ENCODE results near the gene TOM1L2. TPM values are rescaled to one million over a fixed set of nuclear protein-coding genes. Genes with fewer than 3 reads are reported as not detected.

TOM1L2 gene
- total and polyA plus RNA-seq, 2 donors (not counting 1 experiment from before 2014, with no cell fraction given): 33.9 to 35.9 TPM

- Histone ChIP-seq H3K36me3 (ENCODE audit: control insufficient read depth, insufficient read depth, low read length) (peaks cover 2% of the 10 kb centered on the region), H3K27me3 (ENCODE audit: control insufficient read depth, insufficient read depth, low read length) (no peaks in the 10 kb centered on the region), H3K79me2 (ENCODE audit: control insufficient read depth, insufficient read depth, low read length) (no peaks in the 10 kb centered on the region), H3K4me1 (ENCODE audit: control insufficient read depth, extremely low read depth, insufficient read depth, low read length) (peaks cover 19% of the 10 kb centered on the region), H3K9me3 (ENCODE audit: control insufficient read depth, insufficient read depth, low read depth, low read length) (no peaks in the 10 kb centered on the region), H4K20me1 (ENCODE audit: control insufficient read depth, extremely low read depth, insufficient read depth, low read length) (no peaks in the 10 kb centered on the region), H3K27ac (ENCODE audit: insufficient read depth, low read length) (no peak overlapping the region), H3K4me2 (ENCODE audit: extremely low read depth, insufficient read depth, low read length) (no peak overlapping the region), H3K4me3 (replicated peaks in 1 of 4; ENCODE audit: control extremely low read depth in 1 of 4, insufficient read depth in 1 of 4, low read depth in 3 of 4, low read length in 4 of 4) (no peak overlapping the region), H2AFZ (ENCODE audit: low read length) (no peak overlapping the region), H3K9ac (ENCODE audit: insufficient read depth, low read length) (no peak overlapping the region)
- no peak for DNase-seq (ENCODE audit: low read depth in 2 of 2)
- no peak for TF ChIP-seq EZH2 (IDR thresholded peaks at IDR 0.05; ENCODE audit: low read length, missing control alignments)
- TF ChIP-seq CTCF (conservative IDR thresholded peaks at IDR 0.05 in 1 of 2, IDR thresholded peaks at IDR 0.05 in 1 of 2; ENCODE audit: low read depth in 1 of 2, low read length in 2 of 2): no peak
These were observed 102.0 kb downstream of the TOM1L2 start for GRCh38 chr17:17870247-17870646.

- Histone ChIP-seq H2AFZ (ENCODE audit: low read length) (no peak overlapping the region), H3K36me3 (ENCODE audit: control insufficient read depth, insufficient read depth, low read length) (peaks cover 2% of the 10 kb centered on the region), H3K27me3 (ENCODE audit: control insufficient read depth, insufficient read depth, low read length) (no peaks in the 10 kb centered on the region), H3K4me3 (replicated peaks in 1 of 4; ENCODE audit: control extremely low read depth in 1 of 4, insufficient read depth in 1 of 4, low read depth in 3 of 4, low read length in 4 of 4) (no peak overlapping the region), H3K4me1 (ENCODE audit: control insufficient read depth, extremely low read depth, insufficient read depth, low read length) (peaks cover 16% of the 10 kb centered on the region), H4K20me1 (ENCODE audit: control insufficient read depth, extremely low read depth, insufficient read depth, low read length) (no peaks in the 10 kb centered on the region), H3K4me2 (ENCODE audit: extremely low read depth, insufficient read depth, low read length) (no peak overlapping the region), H3K9ac (ENCODE audit: insufficient read depth, low read length) (no peak overlapping the region), H3K27ac (ENCODE audit: insufficient read depth, low read length) (peak overlapping the region; percentile 53), H3K9me3 (ENCODE audit: control insufficient read depth, insufficient read depth, low read depth, low read length) (no peaks in the 10 kb centered on the region), H3K79me2 (ENCODE audit: control insufficient read depth, insufficient read depth, low read length) (no peaks in the 10 kb centered on the region)
- TF ChIP-seq CTCF (conservative IDR thresholded peaks at IDR 0.05 in 1 of 2, IDR thresholded peaks at IDR 0.05 in 1 of 2; ENCODE audit: low read depth in 1 of 2, low read length in 2 of 2): no peak
- TF ChIP-seq EZH2 (IDR thresholded peaks at IDR 0.05; ENCODE audit: low read length, missing control alignments): no peak
- DNase-seq (ENCODE audit: low read depth in 2 of 2): peak in 1 of 2 donors; percentile 25
These were observed 103.3 kb downstream of the TOM1L2 start for GRCh38 chr17:17868641-17869522.

- H3K36me3 ChIP-seq (ENCODE audit: control insufficient read depth, insufficient read depth, low read length): peaks cover 2% of the 10 kb centered on the region
- peaks cover 10% of the 10 kb centered on the region for H3K4me1 ChIP-seq (ENCODE audit: control insufficient read depth, extremely low read depth, insufficient read depth, low read length)
- no peaks in the 10 kb centered on the region for H3K79me2 ChIP-seq (ENCODE audit: control insufficient read depth, insufficient read depth, low read length)
- H3K27ac ChIP-seq (ENCODE audit: insufficient read depth, low read length): no peak overlapping the region
- DNase-seq (ENCODE audit: low read depth in 2 of 2): no peak
- no peak overlapping the region for H3K4me2 ChIP-seq (ENCODE audit: extremely low read depth, insufficient read depth, low read length)
- no peak overlapping the region for H3K4me3 ChIP-seq (replicated peaks in 1 of 4; ENCODE audit: control extremely low read depth in 1 of 4, insufficient read depth in 1 of 4, low read depth in 3 of 4, low read length in 4 of 4)
- H3K9ac ChIP-seq (ENCODE audit: insufficient read depth, low read length): no peak overlapping the region
- no peak overlapping the region for H2AFZ ChIP-seq (ENCODE audit: low read length)
- no peaks in the 10 kb centered on the region for H3K9me3 ChIP-seq (ENCODE audit: control insufficient read depth, insufficient read depth, low read depth, low read length)
- no peaks in the 10 kb centered on the region for H4K20me1 ChIP-seq (ENCODE audit: control insufficient read depth, extremely low read depth, insufficient read depth, low read length)
- TF ChIP-seq EZH2 (IDR thresholded peaks at IDR 0.05; ENCODE audit: low read length, missing control alignments) (no peak), CTCF (conservative IDR thresholded peaks at IDR 0.05 in 1 of 2, IDR thresholded peaks at IDR 0.05 in 1 of 2; ENCODE audit: low read depth in 1 of 2, low read length in 2 of 2) (no peak)
- H3K27me3 ChIP-seq (ENCODE audit: control insufficient read depth, insufficient read depth, low read length): no peaks in the 10 kb centered on the region
These were observed 105.3 kb downstream of the TOM1L2 start for GRCh38 chr17:17866897-17867296.

All from fibroblast of lung (primary cell).